ENCODE measurements around the gene SRMS.

SRMS gene

GRCh38 chr20:63586797-63587196 is 39.2 kb upstream of the SRMS start:
- Mint-ChIP-seq H3K4me1 (peaks cover 4 to 16% of the 10 kb centered on the region in 2 donors), H3K27me3 (no peaks in the 10 kb centered on the region), H3K27ac (no peak overlapping the region), H3K36me3 (peaks cover 20 to 36% of the 10 kb centered on the region in 2 donors), H3K4me3 (no peak overlapping the region), H3K9me3 (no peaks in the 10 kb centered on the region)
- ATAC-seq (replicated peaks) (no peak), DNase-seq (no peak)

- Mint-ChIP-seq H3K4me1 (peaks cover 4 to 20% of the 10 kb centered on the region in 2 donors), H3K4me3 (no peak overlapping the region), H3K27ac (no peak overlapping the region), H3K9me3 (no peaks in the 10 kb centered on the region), H3K27me3 (no peaks in the 10 kb centered on the region), H3K36me3 (peaks cover 16 to 32% of the 10 kb centered on the region in 2 donors)
- DNase-seq = no peak
- ATAC-seq (replicated peaks) = no peak
These were observed 38.3 kb upstream of the SRMS start for GRCh38 chr20:63585616-63586565.

- no peaks in the 10 kb centered on the region for H3K9me3 Mint-ChIP-seq
- H3K27ac Mint-ChIP-seq = no peak overlapping the region
- H3K4me1 Mint-ChIP-seq = peaks cover 9 to 15% of the 10 kb centered on the region in 2 donors
These were observed 35.0 kb upstream of the SRMS start for GRCh38 chr20:63582382-63583063.

GRCh38 chr20:63580796-63581461 is 33.4 kb upstream of the SRMS start:
- Mint-ChIP-seq H3K27me3 (peaks cover 3 to 10% of the 10 kb centered on the region in 2 donors), H3K4me3 (no peak overlapping the region), H3K36me3 (peaks cover 0 to 4% of the 10 kb centered on the region in 2 donors), H3K27ac (peak overlapping the region; percentile 25), H3K9me3 (no peaks in the 10 kb centered on the region), H3K4me1 (peaks cover 9 to 11% of the 10 kb centered on the region in 2 donors)
- DNase-seq (no peak), ATAC-seq (replicated peaks) (peak; percentile 98)

More at GRCh38 chr20:63582382-63583063, 35.0 kb upstream of the SRMS start:
- no peak overlapping the region for H3K4me3 Mint-ChIP-seq
- no peak for DNase-seq
- H3K27me3 Mint-ChIP-seq = peaks cover 0 to 4% of the 10 kb centered on the region in 2 donors
- no peak for ATAC-seq (replicated peaks)
- peaks cover 3 to 9% of the 10 kb centered on the region in 2 donors for H3K36me3 Mint-ChIP-seq

- Mint-ChIP-seq H3K4me1 (peaks cover 9 to 11% of the 10 kb centered on the region in 2 donors), H3K4me3 (no peak overlapping the region), H3K27ac (no peak overlapping the region), H3K36me3 (no peaks in the 10 kb centered on the region), H3K9me3 (no peaks in the 10 kb centered on the region), H3K27me3 (peaks cover 3 to 10% of the 10 kb centered on the region in 2 donors)
- ATAC-seq (replicated peaks) (no peak), DNase-seq (no peak)
These were observed 31.6 kb upstream of the SRMS start for GRCh38 chr20:63579017-63579694.

- Mint-ChIP-seq H3K27me3 (peaks cover 3 to 10% of the 10 kb centered on the region in 2 donors), H3K36me3 (no peaks in the 10 kb centered on the region), H3K4me1 (peaks cover 11 to 14% of the 10 kb centered on the region in 2 donors), H3K27ac (no peak overlapping the region), H3K9me3 (no peaks in the 10 kb centered on the region), H3K4me3 (no peak overlapping the region)
- ATAC-seq (replicated peaks) = no peak
- no peak for DNase-seq
These were observed 30.9 kb upstream of the SRMS start for GRCh38 chr20:63578224-63579016.

- Mint-ChIP-seq H3K4me3 (no peak overlapping the region), H3K27ac (no peak overlapping the region), H3K4me1 (peaks cover 11 to 15% of the 10 kb centered on the region in 2 donors), H3K36me3 (no peaks in the 10 kb centered on the region), H3K27me3 (peaks cover 3 to 10% of the 10 kb centered on the region in 2 donors), H3K9me3 (no peaks in the 10 kb centered on the region)
- ATAC-seq (replicated peaks) (no peak), DNase-seq (no peak)
These were observed 29.9 kb upstream of the SRMS start for GRCh38 chr20:63577317-63577894.

- DNase-seq (no peak), ATAC-seq (replicated peaks) (no peak)
- Mint-ChIP-seq H3K4me3 (no peak overlapping the region), H3K9me3 (no peaks in the 10 kb centered on the region), H3K27me3 (peaks cover 3 to 10% of the 10 kb centered on the region in 2 donors), H3K27ac (no peak overlapping the region), H3K36me3 (no peaks in the 10 kb centered on the region), H3K4me1 (peaks cover 11 to 15% of the 10 kb centered on the region in 2 donors)
These were observed 28.8 kb upstream of the SRMS start for GRCh38 chr20:63576311-63576710.

- Mint-ChIP-seq H3K9me3 (no peaks in the 10 kb centered on the region), H3K27ac (peak overlapping the region; percentile 25), H3K4me3 (peak overlapping the region; percentile 79 to 89), H3K36me3 (peaks cover 0 to under 1% of the 10 kb centered on the region in 2 donors), H3K4me1 (peaks cover 4% of the 10 kb centered on the region in 2 donors), H3K27me3 (peaks cover 3 to 10% of the 10 kb centered on the region in 2 donors)
- DNase-seq = no peak
- ATAC-seq (replicated peaks) = no peak
These were observed 27.5 kb upstream of the SRMS start for GRCh38 chr20:63574829-63575743.

GRCh38 chr20:63574156-63574828 is 26.7 kb upstream of the SRMS start, which contains the start of gene HELZ2:
TSS of gene HELZ2 (minus strand) at chr20:63574239. CDS start at chr20:63572385, 1,854 bp downstream.
- peak; percentile 92 for ATAC-seq (replicated peaks)
- peaks cover 3 to 10% of the 10 kb centered on the region in 2 donors for H3K27me3 Mint-ChIP-seq
- peaks cover 0 to 1% of the 10 kb centered on the region in 2 donors for H3K36me3 Mint-ChIP-seq
- no peaks in the 10 kb centered on the region for H3K9me3 Mint-ChIP-seq
- peak within 1 kb of the TSS; percentile 89 to 92 for H3K4me3 Mint-ChIP-seq
- H3K4me1 Mint-ChIP-seq = peaks cover 8 to 11% of the 10 kb centered on the region in 2 donors
- peak within 1 kb of the TSS; percentile 93 for H3K27ac Mint-ChIP-seq
- DNase-seq = no peak

GRCh38 chr20:63573647-63574131 is 26.1 kb upstream of the SRMS start:
- peaks cover 13 to 17% of the 10 kb centered on the region in 2 donors for H3K4me1 Mint-ChIP-seq
- H3K27ac Mint-ChIP-seq = peak overlapping the region; percentile 93
- H3K4me3 Mint-ChIP-seq = peak overlapping the region; percentile 89 to 92
- no peak for DNase-seq
- H3K36me3 Mint-ChIP-seq = peaks cover 0 to 1% of the 10 kb centered on the region in 2 donors
- peaks cover 3 to 10% of the 10 kb centered on the region in 2 donors for H3K27me3 Mint-ChIP-seq
- H3K9me3 Mint-ChIP-seq = no peaks in the 10 kb centered on the region
- peak; percentile 19 to 31 for ATAC-seq (replicated peaks)

Measured in stimulated activated naive B cell treated with anti-CD40 and anti-IgM and Interleukin-4, amounts not matched to agents 10 μg/mL and 1 μg/mL and 100 μg/mL, for 72 hours (primary cell).